ENCODE measurements around the gene CLCN3.

The CLCN3 gene

GRCh38 chr4:169715826-169716225 lies 95.4 kb downstream of the CLCN3 start:
- no peak for DNase-seq (ENCODE audit: extremely low read depth, insufficient read length)
- Histone ChIP-seq H3K27me3 (replicated peaks; ENCODE audit: control insufficient read depth, insufficient read depth, low read length) (no peaks in the 10 kb centered on the region), H3K36me3 (ENCODE audit: control insufficient read depth, insufficient read depth, low read length) (peaks cover 2% of the 10 kb centered on the region), H3K4me3 (replicated peaks; ENCODE audit: low read depth, low read length) (no peak overlapping the region)
- TF ChIP-seq CTCF (IDR thresholded peaks at IDR 0.05; ENCODE audit: insufficient read depth, low read length, poor library complexity, severe bottlenecking), result no peak

- Histone ChIP-seq H3K36me3 (ENCODE audit: control insufficient read depth, insufficient read depth, low read length) (peaks cover 2% of the 10 kb centered on the region), H3K27me3 (replicated peaks; ENCODE audit: control insufficient read depth, insufficient read depth, low read length) (no peaks in the 10 kb centered on the region), H3K4me3 (replicated peaks; ENCODE audit: low read depth, low read length) (no peak overlapping the region)
- DNase-seq (ENCODE audit: extremely low read depth, insufficient read length), result no peak
- TF ChIP-seq CTCF (IDR thresholded peaks at IDR 0.05; ENCODE audit: insufficient read depth, low read length, poor library complexity, severe bottlenecking), result no peak
These were observed 96.3 kb downstream of the CLCN3 start for GRCh38 chr4:169716677-169717076.

DNA sequence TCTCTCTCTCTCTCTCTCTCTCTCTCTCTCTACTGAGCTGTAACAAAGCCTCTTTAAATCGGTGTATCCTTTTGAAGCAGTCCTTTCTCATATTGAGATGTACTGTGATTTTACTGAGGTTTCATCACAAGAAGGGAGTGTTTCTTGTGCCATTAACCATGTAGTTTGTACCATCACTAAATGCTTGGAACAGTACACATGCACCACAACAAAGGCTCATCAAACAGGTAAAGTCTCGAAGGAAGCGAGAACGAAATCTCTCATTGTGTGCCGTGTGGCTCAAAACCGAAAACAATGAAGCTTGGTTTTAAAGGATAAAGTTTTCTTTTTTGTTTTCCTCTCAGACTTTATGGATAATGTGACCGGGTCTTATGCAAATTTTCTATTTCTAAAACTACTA lies 100.2 kb downstream of the CLCN3 start:
- Histone ChIP-seq H3K4me3 (replicated peaks; ENCODE audit: low read depth, low read length) (no peak overlapping the region), H3K36me3 (ENCODE audit: control insufficient read depth, insufficient read depth, low read length) (peaks cover 2% of the 10 kb centered on the region), H3K27me3 (replicated peaks; ENCODE audit: control insufficient read depth, insufficient read depth, low read length) (no peaks in the 10 kb centered on the region)
- no peak for TF ChIP-seq CTCF (IDR thresholded peaks at IDR 0.05; ENCODE audit: insufficient read depth, low read length, poor library complexity, severe bottlenecking)
- no peak for DNase-seq (ENCODE audit: extremely low read depth, insufficient read length)

- no peak for DNase-seq (ENCODE audit: extremely low read depth, insufficient read length)
- no peak for TF ChIP-seq CTCF (IDR thresholded peaks at IDR 0.05; ENCODE audit: insufficient read depth, low read length, poor library complexity, severe bottlenecking)
- Histone ChIP-seq H3K4me3 (replicated peaks; ENCODE audit: low read depth, low read length) (no peak overlapping the region), H3K27me3 (replicated peaks; ENCODE audit: control insufficient read depth, insufficient read depth, low read length) (no peaks in the 10 kb centered on the region), H3K36me3 (ENCODE audit: control insufficient read depth, insufficient read depth, low read length) (peaks cover 2% of the 10 kb centered on the region)
These were observed 103.0 kb downstream of the CLCN3 start for GRCh38 chr4:169723207-169723965.

DNA sequence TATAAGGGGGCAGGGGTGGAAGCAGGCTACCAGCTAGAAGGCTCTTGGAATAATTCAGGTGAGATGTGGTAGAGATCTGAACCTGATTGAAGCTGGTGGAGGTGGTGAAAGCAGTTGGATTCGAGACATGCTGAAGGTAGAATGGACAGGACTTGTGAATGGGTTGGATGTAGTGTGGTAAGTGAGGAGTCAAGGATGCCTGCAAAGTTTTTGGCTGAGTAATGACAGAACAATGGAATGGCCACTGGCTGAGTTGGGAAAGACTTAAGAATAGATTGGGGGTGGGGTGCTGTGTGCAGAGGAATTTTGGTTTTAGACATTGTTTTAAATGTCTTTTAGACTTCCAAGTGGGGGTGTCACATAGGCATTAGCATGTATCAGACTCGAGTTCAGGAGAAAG lies 103.9 kb downstream of the CLCN3 start:
- H3K36me3 ChIP-seq (ENCODE audit: control insufficient read depth, insufficient read depth, low read length), result peaks cover 2% of the 10 kb centered on the region
- H3K4me3 ChIP-seq (replicated peaks; ENCODE audit: low read depth, low read length), result no peak overlapping the region
- DNase-seq (ENCODE audit: extremely low read depth, insufficient read length), result no peak
- no peaks in the 10 kb centered on the region for H3K27me3 ChIP-seq (replicated peaks; ENCODE audit: control insufficient read depth, insufficient read depth, low read length)
- TF ChIP-seq CTCF (IDR thresholded peaks at IDR 0.05; ENCODE audit: insufficient read depth, low read length, poor library complexity, severe bottlenecking), result no peak

GRCh38 chr4:169727616-169728015 lies 107.2 kb downstream of the CLCN3 start:
- DNase-seq (ENCODE audit: extremely low read depth, insufficient read length), result no peak
- peaks cover 5% of the 10 kb centered on the region for H3K36me3 ChIP-seq (ENCODE audit: control insufficient read depth, insufficient read depth, low read length)
- no peak for TF ChIP-seq CTCF (IDR thresholded peaks at IDR 0.05; ENCODE audit: insufficient read depth, low read length, poor library complexity, severe bottlenecking)
- no peaks in the 10 kb centered on the region for H3K27me3 ChIP-seq (replicated peaks; ENCODE audit: control insufficient read depth, insufficient read depth, low read length)
- H3K4me3 ChIP-seq (replicated peaks; ENCODE audit: low read depth, low read length), result no peak overlapping the region
